ENCODE data around the gene HEMK1.

The HEMK1 gene

DNA sequence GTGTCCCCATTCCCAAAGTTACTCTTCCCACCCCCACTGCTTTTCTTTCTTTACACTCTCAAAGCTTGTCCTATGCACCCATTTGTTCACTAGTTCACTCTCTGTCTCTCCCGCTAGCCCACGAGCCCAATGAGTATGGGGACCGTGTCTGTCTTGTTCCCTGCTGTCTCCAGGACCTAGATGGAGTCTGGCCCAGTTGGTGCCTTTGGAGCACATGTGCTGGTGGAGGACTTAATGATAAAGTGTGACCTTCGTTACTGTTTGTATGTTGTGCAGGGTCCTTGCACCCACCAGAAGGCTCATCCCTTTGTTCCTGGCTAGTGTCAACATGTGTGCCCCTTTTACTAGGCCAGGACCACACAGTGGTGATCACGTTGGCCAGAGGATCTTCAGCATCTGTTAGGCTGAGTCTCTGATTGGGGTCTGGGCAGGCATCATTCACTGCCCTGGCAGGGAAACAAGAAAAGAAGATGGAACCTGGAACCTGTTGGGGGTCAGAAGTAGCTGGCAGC lies 34.8 kb downstream of the HEMK1 start:
- Histone ChIP-seq H3K4me2 (peak overlapping the region; percentile 75 to 100 (median 99)), H3K4me3 (peak overlapping the region in 3 of 10 experiments; percentile 4 to 92 (median 12); a peak in 3 of 20 replicates), H3K9ac (peak overlapping the region in 10 of 11 experiments; percentile 26 to 95 (median 90); a peak in 13 of 22 replicates), H4K20me1 (peaks cover 1 to 41% (median 33%) of the 10 kb centered on the region in 11 experiments; a peak in 21 of 22 replicates), H3K27ac (peak overlapping the region; percentile 48 to 99 (median 96); a peak in 20 of 22 replicates), H3K27me3 (no peaks in the 10 kb centered on the region), H3K9me3 (replicated peaks in 1 of 11) (no peaks in the 10 kb centered on the region), H3K4me1 (peaks cover 86 to 100% (median 100%) of the 10 kb centered on the region in 10 experiments), H3K36me3 (peaks cover 12 to 69% (median 58%) of the 10 kb centered on the region in 11 experiments; a peak in 21 of 22 replicates)
- TF ChIP-seq Cebpa-rat (IDR thresholded peaks at IDR 0.05), result no peak

DNA sequence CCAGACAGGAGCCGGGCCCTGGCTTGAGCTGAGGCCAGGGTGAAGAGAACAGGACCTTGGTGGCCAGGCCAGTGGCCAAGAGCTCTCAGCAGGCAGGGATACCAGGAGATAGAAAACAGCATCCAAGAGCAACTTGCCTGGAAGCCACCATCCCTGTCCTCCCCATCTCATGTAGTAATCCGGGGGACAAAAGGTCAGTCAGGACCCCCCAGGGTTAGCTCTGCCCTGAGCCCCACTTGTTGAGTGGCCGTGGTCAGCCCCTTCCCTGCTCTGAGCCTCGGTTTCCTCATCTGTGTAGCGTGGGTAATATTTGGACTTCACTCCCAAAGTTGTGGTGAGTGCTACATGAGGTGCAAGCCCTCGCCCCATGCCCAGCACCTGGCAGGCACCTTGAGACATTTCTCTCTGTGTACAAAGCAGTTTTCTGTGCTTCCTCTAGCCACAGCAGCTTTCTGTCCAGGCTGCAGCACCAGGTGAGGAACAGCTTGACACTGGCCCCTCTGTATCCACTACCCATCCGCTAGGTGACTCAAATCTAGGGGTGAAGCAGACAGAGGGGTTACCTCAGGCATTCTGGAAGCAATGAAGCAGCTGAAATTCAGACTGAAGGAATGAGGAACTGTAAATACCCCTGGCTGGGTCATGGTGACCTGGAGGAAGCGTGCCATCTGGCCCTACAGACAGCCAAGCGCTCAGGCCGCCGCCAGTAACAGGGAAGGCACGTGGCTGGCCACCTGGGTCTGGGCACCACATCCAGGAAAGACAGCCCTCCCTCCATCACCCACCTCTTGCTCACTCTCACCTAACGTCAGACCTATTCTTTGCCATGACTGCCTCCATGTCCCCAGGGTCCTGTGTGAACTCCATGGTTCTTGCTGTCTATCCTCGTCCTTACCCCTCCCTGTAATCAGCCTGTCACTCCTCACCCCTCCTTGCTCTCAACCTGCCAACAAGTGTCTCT lies 35.6 kb downstream of the HEMK1 start:
- peaks cover 12 to 75% (median 65%) of the 10 kb centered on the region in 11 experiments; a peak in 21 of 22 replicates for H3K36me3 ChIP-seq

GRCh38 chr3:50605901-50606326 lies 36.6 kb downstream of the HEMK1 start:
- H3K9ac ChIP-seq, result peak overlapping the region; percentile 26 to 94 (median 70); a peak in 21 of 22 replicates
- H3K4me2 ChIP-seq, result peak overlapping the region; percentile 75 to 100 (median 99)
- H3K27ac ChIP-seq, result peak overlapping the region; percentile 45 to 99 (median 96); a peak in 21 of 22 replicates
- no peaks in the 10 kb centered on the region for H3K9me3 ChIP-seq (replicated peaks in 1 of 11)
- peaks cover 12 to 84% (median 73%) of the 10 kb centered on the region in 11 experiments; a peak in 21 of 22 replicates for H3K36me3 ChIP-seq
- peak overlapping the region in 7 of 10 experiments; percentile 36 to 98 (median 87); a peak in 15 of 20 replicates for H3K4me3 ChIP-seq
- H3K27me3 ChIP-seq, result no peaks in the 10 kb centered on the region
- no peak for TF ChIP-seq Cebpa-rat (IDR thresholded peaks at IDR 0.05)
- peaks cover 5 to 58% (median 51%) of the 10 kb centered on the region in 11 experiments; a peak in 21 of 22 replicates for H4K20me1 ChIP-seq
- H3K4me1 ChIP-seq, result peaks cover 88 to 100% (median 98%) of the 10 kb centered on the region in 10 experiments

More for the DNA sequence above, 35.6 kb downstream of the HEMK1 start:
- no peak for TF ChIP-seq Cebpa-rat (IDR thresholded peaks at IDR 0.05)
- no peaks in the 10 kb centered on the region for H3K9me3 ChIP-seq (replicated peaks in 1 of 11)
- peak overlapping the region; percentile 26 to 94 (median 70); a peak in 18 of 22 replicates for H3K9ac ChIP-seq
- H3K27ac ChIP-seq, result peak overlapping the region; percentile 48 to 99 (median 96); a peak in 20 of 22 replicates
- H3K27me3 ChIP-seq, result no peaks in the 10 kb centered on the region
- H3K4me2 ChIP-seq, result peak overlapping the region; percentile 75 to 100 (median 99)
- H3K4me1 ChIP-seq, result peaks cover 88 to 100% (median 100%) of the 10 kb centered on the region in 10 experiments
- H4K20me1 ChIP-seq, result peaks cover 5 to 48% (median 41%) of the 10 kb centered on the region in 11 experiments; a peak in 21 of 22 replicates
- H3K4me3 ChIP-seq, result peak overlapping the region in 8 of 10 experiments; percentile 10 to 98 (median 86); a peak in 10 of 20 replicates

- Histone ChIP-seq H3K4me1 (peaks cover 85 to 94% (median 92%) of the 10 kb centered on the region in 10 experiments), H3K4me3 (peak overlapping the region in 8 of 10 experiments; percentile 27 to 98 (median 86); a peak in 14 of 20 replicates), H3K9me3 (replicated peaks in 1 of 11) (no peaks in the 10 kb centered on the region), H3K27ac (peak overlapping the region in 9 of 11 experiments; percentile 28 to 99 (median 91); a peak in 11 of 22 replicates), H3K36me3 (peaks cover 12 to 84% (median 73%) of the 10 kb centered on the region in 11 experiments; a peak in 21 of 22 replicates), H3K9ac (peak overlapping the region; percentile 26 to 94 (median 70); a peak in 21 of 22 replicates), H3K27me3 (no peaks in the 10 kb centered on the region), H3K4me2 (peak overlapping the region; percentile 75 to 100 (median 99)), H4K20me1 (peaks cover 5 to 61% (median 55%) of the 10 kb centered on the region in 11 experiments; a peak in 21 of 22 replicates)
- no peak for TF ChIP-seq Cebpa-rat (IDR thresholded peaks at IDR 0.05)
These were observed 37.3 kb downstream of the HEMK1 start for GRCh38 chr3:50606596-50606995.

DNA sequence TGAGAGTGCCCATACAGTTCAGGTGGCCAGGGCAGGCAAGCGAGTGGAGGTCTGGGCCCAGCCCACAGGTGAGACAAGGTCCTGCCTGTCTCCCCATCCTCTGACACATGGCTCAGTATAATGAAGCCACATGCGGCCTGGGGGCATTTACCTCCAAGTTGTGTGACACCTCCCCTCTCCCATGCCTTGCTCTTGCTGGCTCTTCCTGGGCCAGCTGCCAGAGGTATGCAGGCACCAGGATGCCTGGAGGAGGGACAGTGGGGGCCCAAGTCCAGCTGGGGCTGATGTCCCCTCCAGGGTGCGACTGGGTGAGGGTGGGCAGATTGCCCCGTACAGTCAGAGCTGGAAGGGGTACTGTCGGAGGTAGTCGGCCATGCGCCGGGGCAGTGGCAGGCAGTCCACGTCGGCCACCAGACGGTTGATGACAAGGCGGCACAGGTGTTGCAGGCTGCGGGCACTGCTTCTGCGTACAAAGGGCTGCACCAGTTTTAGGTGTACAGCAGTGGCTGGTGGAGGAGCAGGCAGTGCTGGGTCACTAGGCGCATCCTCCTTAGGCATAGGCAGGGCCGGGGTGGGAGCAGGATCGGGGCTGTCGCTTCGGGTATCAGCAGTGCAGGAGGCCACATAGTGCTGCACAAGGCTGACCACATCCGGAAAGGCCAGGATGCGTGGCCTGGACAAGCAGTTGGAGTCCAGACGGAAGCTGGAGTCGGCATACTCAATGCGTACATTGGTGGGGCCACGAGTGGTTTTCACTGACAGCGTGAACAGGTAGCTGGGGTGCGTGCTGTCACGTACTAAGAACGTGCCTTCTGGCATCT lies 38.2 kb downstream of the HEMK1 start:
- Histone ChIP-seq H3K9ac (peak overlapping the region; percentile 26 to 94 (median 88); a peak in 18 of 22 replicates), H4K20me1 (peaks cover 5 to 61% (median 55%) of the 10 kb centered on the region in 11 experiments; a peak in 21 of 22 replicates), H3K4me2 (peak overlapping the region; percentile 75 to 100 (median 99); a peak in 21 of 22 replicates), H3K27ac (peak overlapping the region in 9 of 11 experiments; percentile 7 to 99 (median 85); a peak in 7 of 22 replicates), H3K9me3 (replicated peaks in 1 of 11) (no peaks in the 10 kb centered on the region), H3K4me3 (peak overlapping the region in 8 of 10 experiments; percentile 27 to 98 (median 86); a peak in 13 of 20 replicates), H3K36me3 (peaks cover 12 to 82% (median 73%) of the 10 kb centered on the region in 11 experiments; a peak in 21 of 22 replicates), H3K4me1 (peaks cover 81 to 89% (median 87%) of the 10 kb centered on the region in 10 experiments), H3K27me3 (peaks cover 0 to 4% (median 0%) of the 10 kb centered on the region in 11 experiments; a peak in 3 of 22 replicates)
- no peak for TF ChIP-seq Cebpa-rat (IDR thresholded peaks at IDR 0.05)

- no peak for TF ChIP-seq Cebpa-rat (IDR thresholded peaks at IDR 0.05)
- H3K9me3 ChIP-seq (replicated peaks in 1 of 11), result no peaks in the 10 kb centered on the region
- H3K4me2 ChIP-seq, result peak overlapping the region in 9 of 11 experiments; percentile 97 to 100 (median 100); a peak in 17 of 22 replicates
- H4K20me1 ChIP-seq, result peaks cover 5 to 61% (median 55%) of the 10 kb centered on the region in 11 experiments; a peak in 21 of 22 replicates
- peak overlapping the region in 7 of 10 experiments; percentile 18 to 98 (median 87); a peak in 14 of 20 replicates for H3K4me3 ChIP-seq
- peaks cover 12 to 75% (median 71%) of the 10 kb centered on the region in 11 experiments; a peak in 21 of 22 replicates for H3K36me3 ChIP-seq
- H3K9ac ChIP-seq, result peak overlapping the region in 10 of 11 experiments; percentile 12 to 95 (median 92); a peak in 14 of 22 replicates
- peaks cover 0 to 12% (median 0%) of the 10 kb centered on the region in 11 experiments; a peak in 3 of 22 replicates for H3K27me3 ChIP-seq
- peaks cover 75 to 89% (median 86%) of the 10 kb centered on the region in 10 experiments for H3K4me1 ChIP-seq
- H3K27ac ChIP-seq, result peak overlapping the region in 6 of 11 experiments; percentile 5 to 92 (median 24); a peak in 5 of 22 replicates
These were observed 39.0 kb downstream of the HEMK1 start for GRCh38 chr3:50608278-50608677.

All from BLaER1 treated with 17β-estradiol and CSF1 and Interleukin-3, amounts not matched to agents 10 nM and 100 nM (cell line).